Ovary (tissue), 3 donors: ENCODE results near the gene ZNF600.

Experiments
- EP300 ChIP-seq: sonication (generic); formaldehyde crosslinking; IDR thresholded peaks from one replicate; pipeline ENCODE4 v1.6.1; 2017; ENCODE audit warnings: antibody characterized with exemption
- POLR2A ChIP-seq: fragments of 450-650 bp; IDR thresholded peaks from one replicate; pipeline ENCODE4 v1.6.1; 2017; ENCODE audit warnings: antibody characterized with exemption, mild to moderate bottlenecking, moderate library complexity
- TF ChIP-seq, protein P1 (sequence below), 3 donors: fragments of 450-650 bp in 2 of 3; fragments of 200-600 bp in 1 of 3; IDR thresholded peaks; one replicate each; pipeline versions ENCODE4 v1.5.1 to v1.8.0; 2016 to 2022; ENCODE audit warnings: antibody characterized with exemption in 3 of 3, mild to moderate bottlenecking in 1 of 3
- donor health status: DM: no; HTN: no; CAD: no.

DNA sequence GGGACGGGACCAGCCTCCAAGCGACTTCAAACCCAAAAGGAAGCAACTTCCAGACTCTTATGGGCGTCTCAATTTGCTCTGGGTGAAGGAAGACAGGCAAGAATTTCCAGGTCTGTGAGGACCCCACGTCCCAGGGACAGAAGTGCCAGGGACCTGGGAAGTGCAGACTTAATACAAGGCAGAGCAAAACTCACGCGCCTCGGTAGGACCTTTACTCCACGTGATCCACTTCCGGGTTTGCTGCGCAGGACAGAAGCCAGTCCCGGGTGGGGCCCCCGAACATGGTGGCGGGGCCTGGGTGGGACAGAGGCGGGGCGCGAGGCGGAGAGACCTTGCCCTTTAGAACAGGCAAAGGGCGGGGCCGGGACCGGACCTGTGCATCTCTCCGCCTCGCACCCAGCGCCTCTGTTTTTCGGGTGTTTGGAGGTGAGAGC, 61.0 kb downstream of the ZNF600 start:
- TF ChIP-seq, protein P1, sequence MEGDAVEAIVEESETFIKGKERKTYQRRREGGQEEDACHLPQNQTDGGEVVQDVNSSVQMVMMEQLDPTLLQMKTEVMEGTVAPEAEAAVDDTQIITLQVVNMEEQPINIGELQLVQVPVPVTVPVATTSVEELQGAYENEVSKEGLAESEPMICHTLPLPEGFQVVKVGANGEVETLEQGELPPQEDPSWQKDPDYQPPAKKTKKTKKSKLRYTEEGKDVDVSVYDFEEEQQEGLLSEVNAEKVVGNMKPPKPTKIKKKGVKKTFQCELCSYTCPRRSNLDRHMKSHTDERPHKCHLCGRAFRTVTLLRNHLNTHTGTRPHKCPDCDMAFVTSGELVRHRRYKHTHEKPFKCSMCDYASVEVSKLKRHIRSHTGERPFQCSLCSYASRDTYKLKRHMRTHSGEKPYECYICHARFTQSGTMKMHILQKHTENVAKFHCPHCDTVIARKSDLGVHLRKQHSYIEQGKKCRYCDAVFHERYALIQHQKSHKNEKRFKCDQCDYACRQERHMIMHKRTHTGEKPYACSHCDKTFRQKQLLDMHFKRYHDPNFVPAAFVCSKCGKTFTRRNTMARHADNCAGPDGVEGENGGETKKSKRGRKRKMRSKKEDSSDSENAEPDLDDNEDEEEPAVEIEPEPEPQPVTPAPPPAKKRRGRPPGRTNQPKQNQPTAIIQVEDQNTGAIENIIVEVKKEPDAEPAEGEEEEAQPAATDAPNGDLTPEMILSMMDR (IDR thresholded peaks at IDR 0.05) = no peak
- TF ChIP-seq EP300 = no peak
- no peak for TF ChIP-seq POLR2A
